IMR-90 (cell line): Measurements from ENCODE around the gene KRTAP5-5. TPM values are rescaled to one million over a fixed set of nuclear protein-coding genes. Genes with fewer than 3 reads are reported as not detected.
A peak's percentile ranks its signal among the peaks of the same experiment; 100 is the strongest.
"Not testable (repeated sequence)": the region's sequence is repeated elsewhere in the genome, so short reads cannot be mapped to it uniquely, and the experiment has no call there.

ENCODE experiments used
- ATAC-seq: fragments of 200-7000 bp; cut with Tn5 transposase; 2 replicates; pipeline ENCODE4 v1.9.1; 2020; ENCODE audit warnings: low read depth, mild to moderate bottlenecking, moderate library complexity
- BruUV-seq: library from RNA; stranded (reverse); fragments of 400-500 nt; replicated peaks from 2 replicates; lab custom pipeline; 2021; lab: Mats Ljungman, UMichigan
- CTCF ChIA-PET: fragments of 300-600 bp; formaldehyde crosslinking; extraction: SDS; loops from one replicate; lab custom pipeline; 2021; ENCODE audit warnings: antibody characterized with exemption; lab: Yijun Ruan, JAX
- POLR2A ChIA-PET: fragments of 300-600 bp; sonication (Branson Sonifier 250); formaldehyde crosslinking; loops from one replicate; lab custom pipeline; 2022; ENCODE audit warnings: antibody characterized with exemption; ENCODE audit not compliant: unreplicated experiment; lab: Charles Lee
- DNase-seq: peaks from one replicate; pipeline ENCODE4 v3.0.0; 2013
- H2AFZ ChIP-seq: replicated peaks from 2 replicates; pipeline ENCODE3; 2013; ENCODE audit warnings: low read length, mild to moderate bottlenecking; ENCODE audit not compliant: poor library complexity
- H2AK5ac ChIP-seq: 2 replicates; pipeline ENCODE4 v1.6.1; 2013; ENCODE audit warnings: low read depth, low read length, inconsistent platforms
- H2AK9ac ChIP-seq: replicated peaks from 2 replicates; pipeline ENCODE3; 2013; ENCODE audit warnings: mild to moderate bottlenecking, low read depth, low read length, moderate library complexity; ENCODE audit not compliant: poor library complexity
- H2BK120ac ChIP-seq: 2 replicates; pipeline ENCODE4 v1.6.1; 2013; ENCODE audit warnings: low read depth, low read length, inconsistent platforms
- H2BK15ac ChIP-seq: 3 replicates; pipeline ENCODE4 v1.6.1; 2013; ENCODE audit warnings: low read depth, low read length, inconsistent platforms
- H2BK20ac ChIP-seq: 2 replicates; pipeline ENCODE4 v1.6.1; 2013; ENCODE audit warnings: low read depth, mild to moderate bottlenecking, inconsistent platforms, low read length, moderate library complexity
- H2BK5ac ChIP-seq: 2 replicates; pipeline ENCODE4 v1.6.1; 2013; ENCODE audit warnings: mild to moderate bottlenecking, low read depth, low read length, inconsistent platforms; ENCODE audit not compliant: poor library complexity, severe bottlenecking
- H3K14ac ChIP-seq: replicated peaks from 2 replicates; pipeline ENCODE4 v1.6.1; 2013; ENCODE audit warnings: low read depth, low read length, inconsistent platforms
- H3K18ac ChIP-seq: 2 replicates; pipeline ENCODE4 v1.6.1; 2013; ENCODE audit warnings: low read depth, low read length, control low read depth
- H3K23ac ChIP-seq: 2 replicates; pipeline ENCODE4 v1.6.1; 2013; ENCODE audit warnings: low read depth, low read length, inconsistent platforms
- H3K27ac ChIP-seq: 2 replicates; pipeline ENCODE4 v1.5.1; 2013; ENCODE audit warnings: mild to moderate bottlenecking, control low read depth, low read length; ENCODE audit not compliant: insufficient read depth
- H3K27me3 ChIP-seq: 2 replicates; pipeline ENCODE4 v1.6.1; 2013; ENCODE audit warnings: low read length; ENCODE audit not compliant: control insufficient read depth, insufficient read depth
- H3K36me3 ChIP-seq: 2 replicates; pipeline ENCODE4 v1.6.1; 2013; ENCODE audit warnings: low read length, mixed read lengths; ENCODE audit not compliant: control insufficient read depth, insufficient read depth
- H3K4ac ChIP-seq: 2 replicates; pipeline ENCODE4 v1.6.1; 2013; ENCODE audit warnings: low read depth, low read length, inconsistent platforms
- H3K4me1 ChIP-seq: 2 replicates; pipeline ENCODE4 v1.6.1; 2013; ENCODE audit warnings: low read length, mixed read lengths; ENCODE audit not compliant: control insufficient read depth, insufficient read depth
- H3K4me2 ChIP-seq: 2 replicates; pipeline ENCODE4 v1.6.1; 2013; ENCODE audit warnings: low read depth, mild to moderate bottlenecking, control low read depth, low read length, moderate library complexity
- H3K4me3 ChIP-seq: 2 replicates; pipeline ENCODE4 v1.5.1; 2013; ENCODE audit warnings: low read depth, mild to moderate bottlenecking, control low read depth, low read length, moderate library complexity; ENCODE audit not compliant: insufficient read depth
- H3K56ac ChIP-seq: 2 replicates; pipeline ENCODE4 v1.6.1; 2013; ENCODE audit warnings: low read length, inconsistent platforms; ENCODE audit not compliant: insufficient read depth; ENCODE audit errors: extremely low read depth
- H3K79me1 ChIP-seq, 2 experiments: 2 replicates each; pipeline ENCODE4 v1.6.1; 2013; ENCODE audit warnings: low read length in 2 of 2, inconsistent platforms in 1 of 2, low read depth in 1 of 2
- H3K9ac ChIP-seq: 2 replicates; pipeline ENCODE4 v1.6.1; 2013; ENCODE audit warnings: low read depth, low read length, control low read depth
- H3K9me1 ChIP-seq: 2 replicates; pipeline ENCODE4 v1.6.1; 2013; ENCODE audit warnings: low read length, inconsistent platforms; ENCODE audit not compliant: insufficient read depth
- H3K9me3 ChIP-seq: 2 replicates; pipeline ENCODE4 v1.6.1; 2013; ENCODE audit warnings: low read length; ENCODE audit not compliant: control insufficient read depth, insufficient read depth
- H4K20me1 ChIP-seq: 2 replicates; pipeline ENCODE4 v1.6.1; 2013; ENCODE audit warnings: low read length, inconsistent platforms; ENCODE audit not compliant: insufficient read depth
- H4K5ac ChIP-seq: 2 replicates; pipeline ENCODE4 v1.6.1; 2013; ENCODE audit warnings: mild to moderate bottlenecking, low read depth, low read length, control low read depth
- H4K8ac ChIP-seq, 2 experiments: 2 replicates each; pipeline ENCODE4 v1.6.1; 2013; ENCODE audit warnings: low read depth in 2 of 2, low read length in 2 of 2, control low read depth in 1 of 2, inconsistent platforms in 1 of 2
- H4K91ac ChIP-seq: 2 replicates; pipeline ENCODE4 v1.6.1; 2013; ENCODE audit warnings: low read depth, low read length, inconsistent platforms; ENCODE audit not compliant: insufficient read depth
- WGBS, 2 experiments: methylation state at CpG; one replicate each; pipeline versions ENCODE4 v1.1.5 to v1.1.7; 2013; ENCODE audit warnings: missing lambda C conversion rate in 2 of 2; ENCODE audit not compliant: insufficient read length in 1 of 2; ENCODE audit errors: extremely low coverage in 2 of 2; 5-methylcytosine and 5-hydroxymethylcytosine counted together
- dilution Hi-C: fragments of 300-500 bp; cut with HindIII; formaldehyde crosslinking; loops from one replicate; pipeline ENCODE4 v1.14.3; 2018; ENCODE audit warnings: low sequenced_read_pairs; ENCODE audit not compliant: unreplicated experiment
- in situ Hi-C: fragments of 300-500 bp; cut with MboI; formaldehyde crosslinking; loops from 3 replicates; pipeline ENCODE4 v1.14.3; 2019; ENCODE audit warnings: low sequenced_read_pairs, inconsistent platforms, mixed read lengths
- intact Hi-C: fragments of 100-400 bp; cut with micrococcal nuclease; formaldehyde crosslinking; loops from 2 replicates; pipeline ENCODE4 v1.10.0; 2022
- polyA plus RNA-seq, 3 experiments: library from polyadenylated mRNA; depleted of rRNA; stranded (reverse); fragments of >200 nt; gene quantifications; 2 replicates each; pipeline ENCODE4 v1.2.3, GENCODE V29; 2012; ENCODE audit warnings: low replicate concordance in 1 of 3
- total RNA-seq: library from RNA; depleted of rRNA; stranded (reverse); fragments of >200 nt; gene quantifications from 2 replicates; pipeline ENCODE4 v1.2.3, GENCODE V29; 2012

The KRTAP5-5 gene
- total and polyA plus RNA-seq, 2 of the 4 experiments (the other 2 are of a cell fraction), result not detected

GRCh38 chr11:1670457-1670856, 40.9 kb downstream of the KRTAP5-5 start:
- POLR2A ChIA-PET, H2BK120ac ChIP-seq, H3K36me3 ChIP-seq, CTCF ChIA-PET, H2AK9ac ChIP-seq, in situ Hi-C loops, H3K56ac ChIP-seq, H4K91ac ChIP-seq, H2BK15ac ChIP-seq, intact Hi-C loops, H3K4me1 ChIP-seq, H3K14ac ChIP-seq, dilution Hi-C loops, H3K18ac ChIP-seq, H3K4me2 ChIP-seq, H2AK5ac ChIP-seq, H3K27ac ChIP-seq, H3K79me1 ChIP-seq, DNase-seq, H3K9me3 ChIP-seq, H3K23ac ChIP-seq, H4K20me1 ChIP-seq, H2BK20ac ChIP-seq, H3K4ac ChIP-seq, H3K9ac ChIP-seq, BruUV-seq, H3K9me1 ChIP-seq, ATAC-seq, H3K4me3 ChIP-seq, H4K8ac ChIP-seq, H4K5ac ChIP-seq: not testable (repeated sequence)
- Histone ChIP-seq H2BK5ac (peak overlapping the region; percentile 55), H3K27me3 (peaks cover 55% of the 10 kb centered on the region), H2AFZ (peak overlapping the region; percentile 32)
- no CpG with 5 or more reads among the region's 1 CpG for WGBS, 2 experiments
